ENCODE data around the gene FBRS.
"Not testable (repeated sequence)": the region's sequence is repeated elsewhere in the genome, so short reads cannot be mapped to it uniquely, and the experiment has no call there.

Gene FBRS

DNA sequence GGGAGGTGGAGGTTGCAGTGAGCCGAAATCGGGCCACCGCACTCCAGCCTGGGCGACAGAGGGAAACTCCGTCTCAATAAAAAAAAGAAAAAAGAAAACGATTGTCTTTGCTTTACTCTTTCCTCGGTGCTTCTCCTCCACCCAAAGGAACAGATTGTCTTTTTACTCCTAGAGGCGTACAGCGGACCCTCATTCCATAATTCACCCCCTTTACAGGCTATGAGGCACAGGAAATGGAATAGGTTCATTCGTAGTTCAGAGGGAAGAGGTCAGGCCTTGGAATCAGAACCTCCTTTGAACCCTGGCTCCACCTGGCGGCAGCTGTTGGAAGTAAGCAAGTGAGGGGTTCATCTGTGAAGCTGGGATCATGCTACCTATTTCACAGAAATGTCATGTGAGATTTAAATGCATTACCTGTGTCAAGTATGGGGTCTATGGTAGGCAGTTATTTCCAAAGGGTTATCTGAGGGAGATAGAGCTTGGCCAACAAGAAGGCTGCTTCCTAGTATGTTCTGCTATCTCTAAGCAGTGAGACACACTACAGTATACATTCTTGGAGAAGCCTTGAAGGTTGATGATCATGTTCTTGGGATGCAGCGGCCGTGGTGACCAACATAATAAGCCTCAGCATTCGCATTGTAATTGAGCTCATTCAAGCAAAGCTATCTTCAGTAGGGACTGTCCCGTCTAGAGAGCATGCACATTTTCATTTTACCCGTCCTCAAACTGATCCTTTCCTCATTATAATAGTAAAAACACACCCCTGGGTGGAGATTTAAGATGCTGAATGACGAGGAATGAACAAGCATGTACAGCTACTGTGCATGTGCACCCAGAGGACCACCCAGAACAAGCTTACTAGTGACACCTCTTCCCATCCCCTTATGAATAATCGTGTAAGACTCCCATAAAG, 29.3 kb upstream of the FBRS start:
- Histone ChIP-seq H3K36me3 (replicated peaks; ENCODE audit: low read depth, low read length) (no peaks in the 10 kb centered on the region), H3K27me3 (ENCODE audit: low read depth, low read length) (no peaks in the 10 kb centered on the region), H2AFZ (ENCODE audit: low read depth, low read length) (peak overlapping the region; percentile 96), H3K9ac (ENCODE audit: low read length) (peak overlapping the region; percentile 54), H3K27ac (ENCODE audit: low read length) (no peak overlapping the region), H3K4me1 (ENCODE audit: low read length) (peaks cover 15% of the 10 kb centered on the region), H3K4me2 (ENCODE audit: low read length) (peak overlapping the region; percentile 81), H3K4me3 (ENCODE audit: low read length) (peak overlapping the region; percentile 76), H3K9me3 (ENCODE audit: insufficient read depth, low read length) (no peaks in the 10 kb centered on the region), H3K79me2 (ENCODE audit: low read length) (no peaks in the 10 kb centered on the region), H4K20me1 (ENCODE audit: insufficient read depth, low read length) (no peaks in the 10 kb centered on the region)
- TF ChIP-seq EZH2phosphoT487 (IDR thresholded peaks at IDR 0.05; ENCODE audit: low read depth) (no peak), CTCF (IDR thresholded peaks at IDR 0.05; ENCODE audit: low read depth, low read length) (peak; percentile 91)

DNA sequence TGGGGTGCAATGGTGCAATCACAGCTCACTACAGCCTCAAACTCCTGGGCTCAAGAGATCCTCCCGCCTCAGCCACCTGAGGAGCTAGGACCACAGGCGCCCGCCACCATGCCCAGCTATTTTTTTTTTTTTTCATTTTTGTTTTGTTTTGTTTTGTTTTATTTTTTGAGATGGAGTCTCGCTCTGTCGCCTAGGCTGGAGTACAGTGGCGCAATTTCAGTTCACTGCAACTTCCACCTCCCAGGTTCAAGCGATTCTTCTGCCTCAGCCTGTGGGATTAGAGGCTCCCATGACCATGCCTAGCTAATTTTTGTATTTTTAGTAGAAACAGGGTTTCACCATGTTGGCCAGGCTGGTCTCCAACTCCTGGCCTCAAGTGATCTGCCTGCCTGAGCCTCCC, 25.8 kb upstream of the FBRS start:
- H3K4me1 ChIP-seq (ENCODE audit: low read length), result peaks cover 20% of the 10 kb centered on the region
- H3K36me3 ChIP-seq (replicated peaks; ENCODE audit: low read depth, low read length); H3K4me3 ChIP-seq (ENCODE audit: low read length); H3K9ac ChIP-seq (ENCODE audit: low read length); H3K9me3 ChIP-seq (ENCODE audit: insufficient read depth, low read length); H2AFZ ChIP-seq (ENCODE audit: low read depth, low read length); H4K20me1 ChIP-seq (ENCODE audit: insufficient read depth, low read length); H3K27me3 ChIP-seq (ENCODE audit: low read depth, low read length); H3K4me2 ChIP-seq (ENCODE audit: low read length); H3K27ac ChIP-seq (ENCODE audit: low read length): not testable (repeated sequence)
- peaks cover 14% of the 10 kb centered on the region for H3K79me2 ChIP-seq (ENCODE audit: low read length)

DNA sequence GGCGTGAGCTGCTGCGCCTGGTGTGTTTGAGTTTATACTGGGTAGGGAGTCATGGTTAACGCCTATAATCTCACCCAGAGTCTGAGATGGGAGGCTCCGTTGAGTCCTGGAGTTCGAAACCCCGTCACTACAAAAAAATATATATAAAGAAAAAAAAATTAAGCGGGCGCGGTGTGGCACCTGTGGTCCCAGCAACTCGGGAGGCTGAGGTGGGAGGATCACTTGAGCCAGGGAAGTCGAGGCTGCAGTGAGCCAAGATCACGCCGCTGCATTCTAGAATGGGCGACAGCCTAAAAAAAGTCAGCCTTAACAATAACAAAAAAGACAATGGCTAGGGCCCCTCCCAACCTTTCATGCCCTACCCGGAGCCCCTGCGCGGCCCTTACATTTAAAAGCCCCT, 24.7 kb upstream of the FBRS start:
- Histone ChIP-seq H3K4me1 (ENCODE audit: low read length) (peaks cover 18% of the 10 kb centered on the region), H3K9me3 (ENCODE audit: insufficient read depth, low read length) (no peaks in the 10 kb centered on the region), H3K27ac (ENCODE audit: low read length) (peak overlapping the region; percentile 76), H3K4me2 (ENCODE audit: low read length) (peak overlapping the region; percentile 79), H3K4me3 (ENCODE audit: low read length) (peak overlapping the region; percentile 95), H3K27me3 (ENCODE audit: low read depth, low read length) (no peaks in the 10 kb centered on the region), H3K9ac (ENCODE audit: low read length) (peak overlapping the region; percentile 80), H3K36me3 (replicated peaks; ENCODE audit: low read depth, low read length) (no peaks in the 10 kb centered on the region), H4K20me1 (ENCODE audit: insufficient read depth, low read length) (no peaks in the 10 kb centered on the region), H3K79me2 (ENCODE audit: low read length) (peaks cover 14% of the 10 kb centered on the region), H2AFZ (ENCODE audit: low read depth, low read length) (no peak overlapping the region; the same call in 1 of the 2 replicates)
- TF ChIP-seq EZH2phosphoT487 (IDR thresholded peaks at IDR 0.05; ENCODE audit: low read depth) (no peak), CTCF (IDR thresholded peaks at IDR 0.05; ENCODE audit: low read depth, low read length) (no peak)

- Histone ChIP-seq H3K9ac (ENCODE audit: low read length) (no peak overlapping the region), H3K27ac (ENCODE audit: low read length) (no peak overlapping the region), H3K79me2 (ENCODE audit: low read length) (peaks cover 14% of the 10 kb centered on the region), H3K36me3 (replicated peaks; ENCODE audit: low read depth, low read length) (no peaks in the 10 kb centered on the region), H3K9me3 (ENCODE audit: insufficient read depth, low read length) (no peaks in the 10 kb centered on the region), H2AFZ (ENCODE audit: low read depth, low read length) (no peak overlapping the region), H3K4me3 (ENCODE audit: low read length) (no peak overlapping the region), H3K27me3 (ENCODE audit: low read depth, low read length) (no peaks in the 10 kb centered on the region), H3K4me2 (ENCODE audit: low read length) (no peak overlapping the region), H3K4me1 (ENCODE audit: low read length) (peaks cover 10% of the 10 kb centered on the region), H4K20me1 (ENCODE audit: insufficient read depth, low read length) (no peaks in the 10 kb centered on the region)
- TF ChIP-seq CTCF (IDR thresholded peaks at IDR 0.05; ENCODE audit: low read depth, low read length) (no peak), EZH2phosphoT487 (IDR thresholded peaks at IDR 0.05; ENCODE audit: low read depth) (no peak)
Measured at GRCh38 chr16:30636599-30636998, 21.6 kb upstream of the FBRS start.

- H3K27me3 ChIP-seq (ENCODE audit: low read depth, low read length); H3K4me3 ChIP-seq (ENCODE audit: low read length); H2AFZ ChIP-seq (ENCODE audit: low read depth, low read length); H4K20me1 ChIP-seq (ENCODE audit: insufficient read depth, low read length); H3K4me2 ChIP-seq (ENCODE audit: low read length); H3K27ac ChIP-seq (ENCODE audit: low read length); H3K36me3 ChIP-seq (replicated peaks; ENCODE audit: low read depth, low read length); H3K9ac ChIP-seq (ENCODE audit: low read length); H3K9me3 ChIP-seq (ENCODE audit: insufficient read depth, low read length): not testable (repeated sequence)
- H3K4me1 ChIP-seq (ENCODE audit: low read length), result peaks cover 10% of the 10 kb centered on the region
- peaks cover 14% of the 10 kb centered on the region for H3K79me2 ChIP-seq (ENCODE audit: low read length)
Measured at GRCh38 chr16:30637139-30637538, 21.1 kb upstream of the FBRS start.

Data from OCI-LY3 (cell line).